Endothelial cell of umbilical vein (primary cell): ENCODE data around the gene DIS3L2. TPM values are rescaled to one million over a fixed set of nuclear protein-coding genes. Genes with fewer than 3 reads are reported as not detected.

Experiments used
- BruUV-seq: library from RNA; stranded (reverse); fragments of 400-500 nt; replicated peaks from 2 replicates; lab custom pipeline; 2021; lab: Mats Ljungman, UMichigan
- CTCF ChIA-PET: fragments of 300-600, 350-600 bp; sonication (Branson Sonifier 250); formaldehyde crosslinking; loops from one replicate; lab custom pipeline; 2021; ENCODE audit warnings: antibody characterized with exemption, inconsistent platforms; lab: Charles Lee
- POLR2A ChIA-PET: fragments of 300-600, 350-600 bp; sonication (Branson Sonifier 250); formaldehyde crosslinking; loops from one replicate; lab custom pipeline; 2021; ENCODE audit warnings: antibody characterized with exemption, inconsistent platforms; lab: Charles Lee
- DNase-seq: peaks from one replicate; pipeline ENCODE4 v3.0.0-alpha.2; 2011; ENCODE audit warnings: low read depth, low spot score
- FAIRE-seq: peaks from 2 replicates; lab custom pipeline; 2011; peaks lifted over from hg19 to GRCh38; lab: Jason Lieb, UNC
- H2AFZ ChIP-seq: 2 replicates; pipeline ENCODE4 v1.6.0; 2012; ENCODE audit warnings: low read depth, low read length, control low read depth, inconsistent platforms
- H3K27ac ChIP-seq: 2 replicates; pipeline ENCODE4 v1.5.1; 2011; ENCODE audit warnings: low read depth, mild to moderate bottlenecking, control low read depth, low read length, moderate library complexity; ENCODE audit not compliant: insufficient read depth
- H3K27me3 ChIP-seq, 2 experiments: 2 replicates each; pipeline versions ENCODE4 v1.6.0 to v1.6.1; 2011; ENCODE audit warnings: low read length in 2 of 2, mixed read lengths in 1 of 2; ENCODE audit not compliant: control insufficient read depth in 2 of 2, insufficient read depth in 2 of 2
- H3K36me3 ChIP-seq, 2 experiments: 2 replicates in 1 of 2; 3 replicates in 1 of 2; pipeline ENCODE4 v1.5.1; 2011; ENCODE audit warnings: low read length in 2 of 2, mild to moderate bottlenecking in 1 of 2, moderate library complexity in 1 of 2; ENCODE audit not compliant: control insufficient read depth in 2 of 2, insufficient read depth in 2 of 2; ENCODE audit errors: extremely low read depth in 1 of 2
- H3K4me1 ChIP-seq: 3 replicates; pipeline ENCODE4 v1.5.1; 2011; ENCODE audit warnings: mild to moderate bottlenecking, low read length; ENCODE audit not compliant: control insufficient read depth, insufficient read depth; ENCODE audit errors: extremely low read depth
- H3K4me2 ChIP-seq: 2 replicates; pipeline ENCODE4 v1.6.1; 2011; ENCODE audit warnings: low read length, control low read depth, mixed read lengths; ENCODE audit not compliant: insufficient read depth
- H3K4me3 ChIP-seq, 3 experiments: fragments of 200-600 bp in 1 of 3; sonication (generic), shearing (Covaris generic) in 1 of 3; replicated peaks in 1 of 3; 2 replicates each; pipeline ENCODE4 v1.5.1; 2011 to 2016; ENCODE audit warnings: control low read depth in 3 of 3, low read length in 3 of 3, mild to moderate bottlenecking in 2 of 3, inconsistent platforms in 1 of 3, low read depth in 1 of 3, moderate library complexity in 1 of 3; ENCODE audit not compliant: insufficient read depth in 1 of 3
- H3K79me2 ChIP-seq: 2 replicates; pipeline ENCODE4 v1.6.0; 2012; ENCODE audit warnings: low read length, inconsistent platforms; ENCODE audit not compliant: control insufficient read depth, insufficient read depth
- H3K9ac ChIP-seq: replicated peaks from 2 replicates; pipeline ENCODE3; 2011; ENCODE audit warnings: low read length, control low read depth; ENCODE audit not compliant: insufficient read depth; ENCODE audit errors: extremely low read depth
- H3K9me1 ChIP-seq: replicated peaks from 3 replicates; pipeline ENCODE4 v1.6.0; 2011; ENCODE audit warnings: mild to moderate bottlenecking, low read length; ENCODE audit not compliant: control insufficient read depth, insufficient read depth; ENCODE audit errors: extremely low read depth
- H3K9me3 ChIP-seq: replicated peaks from 2 replicates; pipeline ENCODE4 v1.5.1; 2012; ENCODE audit warnings: low read length, inconsistent platforms; ENCODE audit not compliant: control insufficient read depth, insufficient read depth
- H4K20me1 ChIP-seq: replicated peaks from 2 replicates; pipeline ENCODE3; 2011; ENCODE audit warnings: mild to moderate bottlenecking, low read length; ENCODE audit not compliant: control insufficient read depth, insufficient read depth; ENCODE audit errors: extremely low read depth
- EZH2 ChIP-seq: IDR thresholded peaks from 2 replicates; pipeline ENCODE4 v1.6.1; 2012; ENCODE audit warnings: borderline replicate concordance, low read depth, mild to moderate bottlenecking, moderate library complexity, low read length, inconsistent platforms; ENCODE audit not compliant: severe bottlenecking
- FOS ChIP-seq: IDR thresholded peaks from 2 replicates; pipeline ENCODE4 v1.6.1; 2011; ENCODE audit warnings: mild to moderate bottlenecking, low read length, moderate library complexity, borderline replicate concordance; ENCODE audit not compliant: insufficient read depth
- GATA2 ChIP-seq: IDR thresholded peaks from 2 replicates; pipeline ENCODE4 v1.7.0; 2011; ENCODE audit warnings: low read depth, mild to moderate bottlenecking, moderate library complexity, mixed read lengths, low read length; ENCODE audit not compliant: insufficient read length, insufficient read depth
- JUN ChIP-seq: IDR thresholded peaks from 2 replicates; pipeline ENCODE4 v1.6.1; 2011; ENCODE audit warnings: borderline replicate concordance, low read depth; ENCODE audit not compliant: insufficient read length, insufficient read depth
- MAX ChIP-seq: IDR thresholded peaks from 2 replicates; pipeline ENCODE4 v1.6.1; 2011; ENCODE audit not compliant: insufficient read depth, insufficient read length
- MYC ChIP-seq: IDR thresholded peaks from one replicate; pipeline ENCODE4 v1.6.1; 2011; ENCODE audit warnings: mild to moderate bottlenecking, low read depth, low read length
- POLR2A ChIP-seq: IDR thresholded peaks from 2 replicates; pipeline ENCODE4 v1.6.1; 2012; ENCODE audit warnings: low read depth, mild to moderate bottlenecking, control low read depth, low read length
- POLR2AphosphoS5 ChIP-seq: IDR thresholded peaks from 2 replicates; pipeline ENCODE4 v1.6.1; 2012; ENCODE audit warnings: low read depth, mild to moderate bottlenecking, control low read depth, low read length, moderate library complexity; ENCODE audit not compliant: insufficient read depth
- dilution Hi-C: fragments of 300-500 bp; cut with MboI; formaldehyde crosslinking; loops from one replicate; pipeline ENCODE4 v1.15.0; 2019; ENCODE audit warnings: low sequenced_read_pairs; ENCODE audit not compliant: extremely low pct_ligation_motif_present
- intact Hi-C: fragments of 100-400 bp; cut with micrococcal nuclease; formaldehyde crosslinking; loops from one replicate; pipeline ENCODE4 v1.10.0; 2022
- polyA plus RNA-seq, 4 experiments: library from polyadenylated mRNA; depleted of rRNA in 3 of 4; stranded (reverse) in 3 of 4; unstranded in 1 of 4; fragments of >200 nt; gene quantifications; 2 replicates each; pipeline versions ENCODE4 v1.2.1 to v1.2.3, GENCODE V29; 2011 to 2012; ENCODE audit warnings: missing spikeins in 1 of 4
- total RNA-seq: library from RNA; stranded (reverse); gene quantifications from 2 replicates; pipeline ENCODE4 v1.2.3, GENCODE V29; 2021
- TF ChIP-seq, protein P1 (sequence below), 2 donors: IDR thresholded peaks; 1 replicate in 1 of 2; 2 replicates in 1 of 2; pipeline ENCODE4 v1.5.1; 2011; ENCODE audit warnings: low read length in 2 of 2, mild to moderate bottlenecking in 2 of 2, moderate library complexity in 2 of 2, control low read depth in 1 of 2, inconsistent platforms in 1 of 2, low read depth in 1 of 2; ENCODE audit not compliant: insufficient read depth in 1 of 2; ENCODE audit errors: extremely low read depth in 1 of 2

DIS3L2 gene
- total and polyA plus RNA-seq, 2 donors (not counting 3 experiments of a cell fraction or from before 2014, with no cell fraction given), result 14.6 to 31.2 TPM

DNA sequence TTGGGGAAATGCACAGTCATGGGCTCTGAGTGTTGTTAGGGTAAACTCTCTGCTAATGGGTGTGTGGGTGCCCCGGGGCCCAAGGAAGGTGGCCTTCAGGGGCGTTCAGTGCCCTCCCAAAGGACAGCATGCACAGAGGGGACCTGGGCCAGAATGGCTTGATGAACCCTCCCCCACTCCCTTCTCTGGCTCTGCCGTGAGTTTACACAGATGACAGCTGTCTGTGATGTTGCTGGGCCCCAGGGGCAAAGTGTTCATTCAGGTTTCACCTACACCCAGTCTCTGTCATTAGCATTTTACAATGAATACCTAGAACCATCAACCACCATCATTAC lies 38.5 kb upstream of the DIS3L2 start:
- Histone ChIP-seq H2AFZ (no peak overlapping the region), H3K4me3 (no peak overlapping the region), H3K9me1 (no peaks in the 10 kb centered on the region), H3K4me1 (peaks cover 15% of the 10 kb centered on the region), H4K20me1 (no peaks in the 10 kb centered on the region), H3K27me3 (peaks cover 38 to 44% of the 10 kb centered on the region in 2 experiments), H3K9ac (no peak overlapping the region), H3K36me3 (no peaks in the 10 kb centered on the region), H3K27ac (no peak overlapping the region), H3K79me2 (no peaks in the 10 kb centered on the region), H3K9me3 (no peaks in the 10 kb centered on the region), H3K4me2 (no peak overlapping the region)
- FAIRE-seq (no peak), DNase-seq (no peak)
- TF ChIP-seq JUN (no peak), MAX (no peak), EZH2 (no peak), FOS (no peak), POLR2AphosphoS5 (no peak), MYC (no peak), GATA2 (no peak), POLR2A (no peak)
- TF ChIP-seq, protein P1, sequence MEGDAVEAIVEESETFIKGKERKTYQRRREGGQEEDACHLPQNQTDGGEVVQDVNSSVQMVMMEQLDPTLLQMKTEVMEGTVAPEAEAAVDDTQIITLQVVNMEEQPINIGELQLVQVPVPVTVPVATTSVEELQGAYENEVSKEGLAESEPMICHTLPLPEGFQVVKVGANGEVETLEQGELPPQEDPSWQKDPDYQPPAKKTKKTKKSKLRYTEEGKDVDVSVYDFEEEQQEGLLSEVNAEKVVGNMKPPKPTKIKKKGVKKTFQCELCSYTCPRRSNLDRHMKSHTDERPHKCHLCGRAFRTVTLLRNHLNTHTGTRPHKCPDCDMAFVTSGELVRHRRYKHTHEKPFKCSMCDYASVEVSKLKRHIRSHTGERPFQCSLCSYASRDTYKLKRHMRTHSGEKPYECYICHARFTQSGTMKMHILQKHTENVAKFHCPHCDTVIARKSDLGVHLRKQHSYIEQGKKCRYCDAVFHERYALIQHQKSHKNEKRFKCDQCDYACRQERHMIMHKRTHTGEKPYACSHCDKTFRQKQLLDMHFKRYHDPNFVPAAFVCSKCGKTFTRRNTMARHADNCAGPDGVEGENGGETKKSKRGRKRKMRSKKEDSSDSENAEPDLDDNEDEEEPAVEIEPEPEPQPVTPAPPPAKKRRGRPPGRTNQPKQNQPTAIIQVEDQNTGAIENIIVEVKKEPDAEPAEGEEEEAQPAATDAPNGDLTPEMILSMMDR (IDR thresholded peaks at IDR 0.05; ENCODE audit: extremely low read depth in 1 of 2, insufficient read depth in 1 of 2, low read depth in 1 of 2, low read length in 2 of 2), result no peak
- intact Hi-C loops, result no loop called here
- ChIA-PET POLR2A (no interaction called here), CTCF (interaction anchor here (1.0 to 5.1 kb wide), 4 partner anchors 12 to 404 kb away, joined by 3 to 149 read pairs (median 14); no protein-coding TSS in a partner anchor)
- dilution Hi-C loops, result no loop called here
- BruUV-seq, result no TSS peak
